NCI-H1092 treated with DMSO at 0.1 percent for 48 hours (cell line): Measurements from ENCODE around the gene NUDT3.

ENCODE experiments used
- DNase-seq: peaks from one replicate; lab custom pipeline; 2025; lab: John Stamatoyannopoulos, UW

The NUDT3 gene

GRCh38 chr6:34319471-34319885 is 73.0 kb downstream of the NUDT3 start:
- DNase-seq = no peak

GRCh38 chr6:34318499-34319470 is 73.7 kb downstream of the NUDT3 start:
- DNase-seq = no peak

- DNase-seq = no peak
Measured at GRCh38 chr6:34317882-34318498, 74.5 kb downstream of the NUDT3 start.

GRCh38 chr6:34317172-34317477 is 75.3 kb downstream of the NUDT3 start:
- no peak for DNase-seq

GRCh38 chr6:34316431-34317171 is 75.9 kb downstream of the NUDT3 start:
- DNase-seq = no peak

- DNase-seq = no peak
Measured at GRCh38 chr6:34315780-34316179, 76.7 kb downstream of the NUDT3 start.

- no peak for DNase-seq
Measured at GRCh38 chr6:34315256-34315655, 77.2 kb downstream of the NUDT3 start.

GRCh38 chr6:34312259-34312658 is 80.2 kb downstream of the NUDT3 start:
- no peak for DNase-seq

- DNase-seq = no peak
Measured at GRCh38 chr6:34310817-34311216, 81.7 kb downstream of the NUDT3 start.

GRCh38 chr6:34308483-34308882 is 84.0 kb downstream of the NUDT3 start:
- no peak for DNase-seq

- DNase-seq = no peak
Measured at GRCh38 chr6:34305982-34306708, 86.3 kb downstream of the NUDT3 start.

GRCh38 chr6:34305497-34305896 is 87.0 kb downstream of the NUDT3 start:
- no peak for DNase-seq

GRCh38 chr6:34304164-34304563 is 88.3 kb downstream of the NUDT3 start:
- DNase-seq = no peak

GRCh38 chr6:34302929-34303328 is 89.5 kb downstream of the NUDT3 start:
- no peak for DNase-seq

- DNase-seq = no peak
Measured at GRCh38 chr6:34301408-34301807, 91.1 kb downstream of the NUDT3 start.

GRCh38 chr6:34300332-34300751 is 92.1 kb downstream of the NUDT3 start:
- no peak for DNase-seq

GRCh38 chr6:34298941-34299340 is 93.5 kb downstream of the NUDT3 start:
- DNase-seq = no peak

GRCh38 chr6:34295721-34296120 is 96.7 kb downstream of the NUDT3 start:
- DNase-seq = no peak

GRCh38 chr6:34292954-34293353 is 99.5 kb downstream of the NUDT3 start:
- no peak for DNase-seq

GRCh38 chr6:34289137-34289536 is 103.3 kb downstream of the NUDT3 start:
- DNase-seq = no peak

GRCh38 chr6:34288581-34288980 is 103.9 kb downstream of the NUDT3 start:
- DNase-seq = no peak
